ENCODE results near the gene CYP27A1.
"Not testable (repeated sequence)": the region's sequence is repeated elsewhere in the genome, so short reads cannot be mapped to it uniquely, and the experiment has no call there.

Gene CYP27A1

DNA sequence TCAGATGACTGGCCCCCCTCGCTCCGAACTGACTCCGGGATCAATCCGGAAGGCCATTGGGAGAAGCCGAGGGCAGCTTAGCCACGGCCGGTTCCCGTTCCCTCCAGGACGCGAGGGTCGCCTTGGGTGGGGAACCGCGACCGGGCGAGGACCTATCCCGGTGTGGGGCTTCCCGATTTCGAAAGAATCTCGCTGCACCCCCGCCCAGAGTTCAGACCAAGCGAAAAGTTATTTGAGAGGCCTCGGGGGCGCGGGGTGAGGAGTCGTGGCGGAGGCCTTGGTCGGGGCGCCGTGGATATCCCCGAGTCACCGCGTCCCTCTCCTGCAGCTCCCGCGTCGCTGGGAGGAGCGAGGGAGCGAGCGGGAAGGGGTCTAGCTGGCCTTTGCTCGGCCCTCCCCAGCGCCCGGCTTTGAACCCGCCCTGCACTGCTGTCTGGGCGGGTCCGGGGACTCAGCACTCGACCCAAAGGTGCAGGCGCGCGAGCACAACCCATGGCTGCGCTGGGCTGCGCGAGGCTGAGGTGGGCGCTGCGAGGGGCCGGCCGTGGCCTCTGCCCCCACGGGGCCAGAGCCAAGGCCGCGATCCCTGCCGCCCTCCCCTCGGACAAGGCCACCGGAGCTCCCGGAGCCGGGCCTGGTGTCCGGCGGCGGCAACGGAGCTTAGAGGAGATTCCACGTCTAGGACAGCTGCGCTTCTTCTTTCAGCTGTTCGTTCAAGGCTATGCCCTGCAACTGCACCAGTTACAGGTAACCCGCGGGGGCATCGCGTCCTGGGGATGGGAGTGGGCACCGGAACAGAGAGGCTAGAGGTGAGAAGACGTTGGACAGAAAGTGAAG is at the start of gene CYP27A1:
Gene CYP27A1 (plus strand): TSS at position 457 of the 837 bp plus-strand sequence. CDS start 36 bp downstream, at position 493.
- DNase-seq = no peak

DNA sequence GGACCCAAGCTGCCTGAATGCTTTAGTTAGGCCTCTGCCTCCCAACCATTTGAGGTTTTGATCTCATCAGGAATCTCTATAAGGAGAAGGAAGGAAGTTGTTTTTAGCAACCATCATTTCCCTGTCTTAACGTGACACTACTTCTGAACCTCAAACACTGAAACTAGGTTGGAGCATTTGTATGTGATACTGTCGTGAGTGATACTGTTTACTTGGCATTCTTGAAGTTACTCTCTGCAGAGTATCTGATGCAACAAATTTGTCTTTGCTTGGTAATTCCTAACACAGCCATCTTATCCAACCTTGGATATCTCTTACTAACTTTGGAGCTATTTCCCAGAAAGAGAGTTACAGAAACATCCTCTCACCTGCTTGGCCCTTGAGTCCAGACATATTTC is 49.2 kb upstream of the CYP27A1 start:
- no peak for DNase-seq

DNA sequence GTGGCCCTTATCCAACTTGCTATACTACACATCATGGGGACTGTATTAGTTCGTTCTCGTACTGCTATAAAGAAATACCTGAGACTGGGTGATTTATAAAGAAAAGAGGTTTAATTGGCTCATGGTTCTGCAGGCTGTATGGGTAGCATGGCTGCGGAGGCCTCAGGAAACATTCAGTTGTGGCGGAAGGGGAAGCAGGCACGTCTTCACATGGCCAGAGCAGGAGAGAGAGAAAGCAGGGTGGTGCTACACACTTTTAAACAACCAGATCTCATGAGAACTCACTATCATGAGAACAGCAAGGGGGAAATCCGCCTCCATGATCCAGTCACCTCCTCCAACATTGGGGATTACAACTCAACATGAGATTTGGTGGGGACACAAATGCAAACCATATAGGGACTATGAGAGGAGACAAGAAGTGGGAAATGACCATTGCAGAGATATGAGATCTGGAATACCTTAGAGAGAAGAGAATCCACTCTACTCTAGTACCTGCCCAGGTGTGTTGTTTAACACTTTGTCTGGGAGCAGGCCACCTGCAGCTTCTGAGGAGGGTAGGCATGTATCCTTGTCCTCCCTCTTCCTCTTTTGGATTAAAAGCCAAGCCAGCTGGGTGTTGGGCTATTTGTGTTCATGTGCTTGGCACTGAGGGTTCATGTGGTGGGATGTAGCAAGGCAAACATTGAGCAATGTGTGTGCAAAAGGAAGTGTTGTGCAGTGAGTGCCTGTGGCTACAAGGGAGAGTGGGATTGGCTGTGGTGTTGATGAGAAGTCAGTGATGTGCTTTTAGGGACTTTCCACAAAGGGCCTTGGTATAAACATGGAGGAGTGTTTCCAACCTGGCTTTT is 48.6 kb upstream of the CYP27A1 start:
- no peak for DNase-seq

DNA sequence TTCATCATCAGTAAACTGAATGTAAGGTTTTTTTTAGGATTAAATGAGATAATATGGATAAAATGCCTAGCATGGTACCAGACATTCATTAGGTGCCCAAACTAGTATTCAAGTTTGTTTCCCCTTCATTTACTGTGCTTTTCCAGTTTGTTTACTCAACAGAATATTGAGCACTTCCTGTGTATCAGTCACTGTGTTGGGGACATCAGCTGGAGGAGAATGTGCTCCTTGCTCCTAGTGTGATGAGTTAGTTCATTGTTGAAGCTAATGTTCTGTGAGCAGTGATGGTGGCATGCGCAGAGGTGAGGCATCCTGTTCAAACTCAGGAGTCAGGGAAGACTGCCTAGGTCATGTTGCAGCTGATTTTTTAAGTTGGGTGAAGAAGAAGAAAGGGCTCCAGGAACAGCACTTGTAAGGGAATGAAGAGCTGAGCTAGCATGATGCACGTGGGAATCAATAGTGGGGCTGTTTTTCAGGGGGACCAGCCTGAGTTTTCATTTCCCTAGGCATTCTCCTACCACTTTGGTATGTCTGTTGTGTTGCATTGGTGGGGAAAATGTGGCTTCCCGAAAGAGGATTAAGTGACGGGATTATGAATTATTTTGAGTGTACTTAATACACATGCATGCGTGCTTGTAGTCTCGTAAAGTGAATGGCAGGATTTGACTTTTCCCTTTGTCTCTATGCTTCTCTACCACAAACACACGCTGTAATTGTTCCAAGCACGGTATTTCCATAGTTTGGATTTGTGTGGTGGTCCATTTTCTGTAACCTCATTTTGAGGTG is 47.6 kb upstream of the CYP27A1 start:
- DNase-seq = no peak

DNA sequence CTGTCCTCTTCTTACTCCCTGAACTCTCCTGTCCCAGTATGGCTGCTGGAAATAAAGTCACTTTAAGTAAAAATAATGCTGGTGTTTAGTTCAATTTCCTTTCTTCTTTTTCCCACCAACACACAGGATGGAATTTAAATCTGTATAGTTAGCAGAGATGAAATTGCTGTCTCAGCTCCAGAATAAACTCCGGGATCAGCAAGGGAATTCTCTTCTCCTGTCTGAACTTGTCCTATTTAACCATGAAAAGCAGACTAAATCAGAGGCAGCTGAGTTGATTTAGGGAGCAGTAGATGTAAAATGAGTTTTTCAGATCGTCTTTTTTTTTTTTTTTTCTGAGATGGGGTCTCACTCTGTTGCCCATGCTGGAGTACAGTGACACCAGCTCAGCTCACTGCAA is 45.4 kb upstream of the CYP27A1 start:
- no peak for DNase-seq

DNA sequence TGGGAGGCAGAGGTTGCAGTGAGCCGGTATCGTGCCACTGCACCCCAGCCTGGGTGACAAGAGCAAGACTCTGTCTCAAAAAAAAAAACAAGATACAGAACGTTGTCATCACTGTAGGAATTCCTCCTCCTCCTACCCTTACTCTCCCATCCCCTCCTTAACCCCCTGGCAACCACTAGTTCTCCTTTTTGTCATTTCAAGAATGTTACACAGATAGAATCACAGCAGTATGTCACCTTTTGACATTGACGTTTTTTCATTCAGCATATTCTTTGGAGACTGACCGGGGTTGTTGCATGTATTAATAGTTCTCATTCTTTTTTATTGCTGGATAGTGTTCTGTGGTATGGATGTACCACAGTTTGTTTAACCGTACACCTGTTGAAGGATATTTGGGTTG is 38.9 kb upstream of the CYP27A1 start:
- DNase-seq = no peak

DNA sequence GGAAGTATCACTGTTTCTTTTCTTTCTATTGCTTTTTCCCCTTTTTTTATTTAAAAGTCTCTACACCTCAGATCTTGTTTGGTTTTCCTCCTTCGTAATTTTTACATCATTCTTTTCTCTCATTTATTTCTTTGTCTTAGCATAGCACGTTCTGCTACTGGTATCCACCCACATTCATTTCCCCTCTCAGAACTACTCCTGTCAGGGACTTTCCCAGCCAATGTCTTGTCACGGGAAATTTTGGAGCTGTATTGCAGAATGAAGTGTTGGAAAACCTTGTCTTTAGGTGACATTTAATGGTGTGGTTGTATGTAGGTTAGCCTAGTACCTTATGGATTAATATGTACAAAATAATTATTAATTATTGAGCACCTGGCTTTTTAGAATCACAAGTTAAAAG is 37.3 kb upstream of the CYP27A1 start:
- DNase-seq = no peak

DNA sequence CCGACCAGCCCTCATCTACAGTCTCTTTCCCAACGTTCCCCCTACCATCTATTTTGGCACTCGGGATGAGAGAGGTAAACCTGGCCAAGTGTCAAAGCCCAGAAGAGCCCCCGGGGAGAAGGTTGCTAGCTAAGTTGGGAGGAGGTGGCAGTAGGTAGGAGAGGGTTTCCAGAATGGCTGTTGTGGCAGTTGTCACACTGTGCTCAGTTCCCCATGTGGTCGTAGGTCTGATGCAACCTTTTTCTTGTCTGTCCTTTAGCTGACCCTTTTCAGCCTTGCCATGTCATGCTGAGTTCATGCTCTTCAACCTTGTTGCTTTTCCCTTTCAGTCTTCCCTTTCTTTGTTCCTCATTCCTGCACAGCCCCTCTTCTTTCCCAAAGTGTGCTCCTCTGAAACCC is 36.8 kb upstream of the CYP27A1 start:
- DNase-seq = no peak

DNA sequence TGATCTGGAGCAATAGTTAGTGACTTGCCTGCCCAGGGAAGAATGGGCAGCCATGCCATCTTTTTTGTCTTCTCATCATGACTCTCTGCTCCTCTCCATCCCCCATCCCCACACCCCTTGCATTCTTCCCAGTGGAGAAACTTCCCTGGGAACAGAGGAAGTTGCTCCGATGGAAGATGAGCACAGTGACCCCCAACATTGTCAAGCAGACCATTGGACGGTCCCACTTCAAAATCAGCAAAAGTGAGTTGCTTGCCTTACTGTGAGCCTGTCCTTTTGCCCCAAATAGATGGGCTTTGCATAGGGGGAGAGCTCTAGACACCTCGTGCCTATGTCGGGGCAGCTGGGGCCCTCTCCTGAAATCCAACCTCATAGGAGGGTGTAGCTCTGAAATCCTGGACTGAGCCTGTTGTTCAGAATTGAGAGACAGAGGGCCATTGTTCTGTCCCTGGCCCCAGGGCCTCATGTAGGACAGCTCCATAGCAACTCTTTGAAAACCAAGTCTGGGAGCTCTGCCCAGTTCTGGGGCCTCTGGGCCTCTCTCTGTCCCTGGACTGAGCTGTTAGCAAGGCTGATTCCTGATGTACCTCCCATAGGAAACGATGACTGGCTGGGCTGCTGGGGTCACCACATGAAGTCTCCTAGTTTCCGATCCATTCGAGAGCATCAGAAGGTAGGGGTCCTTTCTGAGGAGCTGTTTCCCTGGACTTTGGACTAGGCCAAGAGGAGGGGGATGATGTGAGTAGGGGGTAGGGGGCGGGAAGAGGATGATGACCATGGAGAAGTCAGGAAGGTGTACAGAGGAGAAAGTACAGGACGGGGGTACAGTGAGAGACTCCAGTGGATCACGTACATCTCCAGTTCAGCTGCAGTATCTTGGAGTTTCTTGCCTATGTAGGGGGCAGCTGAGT is 36.1 kb upstream of the CYP27A1 start:
- no peak for DNase-seq

DNA sequence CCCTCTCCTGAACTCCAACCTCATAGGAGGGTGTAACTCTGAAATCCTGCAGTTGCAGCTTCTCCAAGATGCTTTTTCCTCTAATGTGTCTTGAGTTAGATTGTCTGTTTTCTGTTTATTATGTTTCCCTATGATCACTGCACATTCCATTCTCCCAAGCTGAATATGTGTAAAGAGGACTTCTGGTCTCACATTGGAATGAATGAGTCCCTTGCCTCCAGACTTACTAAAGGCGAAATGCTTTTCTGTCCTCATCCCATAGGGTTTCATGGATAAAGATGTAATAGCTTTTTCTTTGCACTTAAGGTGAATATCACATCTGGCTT is 35.5 kb upstream of the CYP27A1 start:
- DNase-seq = no peak

DNA sequence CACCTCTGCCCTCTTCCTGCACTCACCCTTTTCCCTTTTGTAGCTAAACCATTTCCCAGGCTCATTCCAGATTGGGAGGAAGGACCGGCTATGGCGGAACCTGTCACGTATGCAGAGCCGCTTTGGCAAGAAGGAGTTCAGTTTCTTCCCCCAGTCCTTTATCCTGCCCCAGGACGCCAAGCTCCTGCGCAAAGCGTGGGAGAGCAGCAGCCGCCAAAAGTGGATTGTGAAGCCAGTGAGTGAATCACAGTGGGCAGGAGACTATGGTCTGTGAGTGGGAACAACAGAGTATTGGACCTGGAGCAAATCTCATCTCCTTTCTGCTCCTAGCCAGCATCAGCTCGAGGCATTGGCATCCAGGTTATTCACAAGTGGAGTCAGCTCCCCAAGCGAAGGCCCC is 35.0 kb upstream of the CYP27A1 start:
- no peak for DNase-seq

DNA sequence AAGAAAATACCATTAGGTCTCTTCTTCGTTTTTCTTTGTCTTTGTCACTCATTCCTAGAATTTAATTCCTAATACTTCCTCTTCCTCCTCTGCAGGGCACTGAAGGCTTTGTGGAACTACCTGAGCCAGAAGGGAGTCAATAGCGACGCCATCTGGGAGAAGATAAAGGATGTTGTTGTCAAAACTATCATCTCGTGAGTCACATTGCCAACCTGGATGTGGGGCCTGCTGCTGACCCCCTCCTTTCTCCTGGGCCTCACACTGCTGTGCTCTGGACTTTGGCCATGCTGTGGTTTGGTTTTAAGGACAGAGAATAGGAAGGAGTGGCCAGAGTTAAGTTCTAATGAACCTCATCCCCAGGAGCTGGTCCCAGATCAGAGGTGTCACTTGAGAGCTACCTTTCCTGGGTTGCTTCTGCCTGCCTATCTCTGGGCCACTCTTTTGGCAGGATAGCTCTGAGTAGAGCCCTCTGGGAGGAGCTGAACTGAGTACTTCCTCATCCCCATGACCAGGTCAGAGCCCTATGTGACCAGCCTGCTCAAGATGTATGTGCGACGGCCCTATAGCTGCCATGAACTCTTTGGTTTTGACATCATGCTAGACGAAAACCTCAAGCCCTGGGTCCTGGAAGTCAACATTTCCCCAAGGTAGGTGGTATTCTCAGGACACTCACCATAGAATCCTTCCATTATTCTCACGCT is 33.1 kb upstream of the CYP27A1 start:
- no peak for DNase-seq

DNA sequence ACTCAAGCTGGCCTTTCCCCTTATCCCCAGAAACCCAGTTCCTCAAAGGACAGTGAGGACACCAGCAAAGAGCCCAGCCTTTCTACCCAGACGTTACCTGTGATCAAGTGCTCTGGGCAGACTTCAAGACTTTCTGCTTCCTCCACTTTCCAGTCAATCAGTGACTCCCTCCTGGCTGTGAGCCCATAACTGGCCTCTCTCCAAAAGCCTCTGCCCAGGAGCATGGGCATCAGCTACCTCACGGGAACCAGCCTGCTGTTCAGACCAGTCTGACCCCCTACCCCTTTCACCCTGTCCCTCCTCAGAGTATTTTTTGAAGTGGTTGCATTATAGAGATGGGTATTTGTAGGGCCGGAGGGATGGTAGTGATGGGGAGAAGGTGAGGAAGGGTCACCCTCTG is 27.7 kb upstream of the CYP27A1 start:
- no peak for DNase-seq

DNA sequence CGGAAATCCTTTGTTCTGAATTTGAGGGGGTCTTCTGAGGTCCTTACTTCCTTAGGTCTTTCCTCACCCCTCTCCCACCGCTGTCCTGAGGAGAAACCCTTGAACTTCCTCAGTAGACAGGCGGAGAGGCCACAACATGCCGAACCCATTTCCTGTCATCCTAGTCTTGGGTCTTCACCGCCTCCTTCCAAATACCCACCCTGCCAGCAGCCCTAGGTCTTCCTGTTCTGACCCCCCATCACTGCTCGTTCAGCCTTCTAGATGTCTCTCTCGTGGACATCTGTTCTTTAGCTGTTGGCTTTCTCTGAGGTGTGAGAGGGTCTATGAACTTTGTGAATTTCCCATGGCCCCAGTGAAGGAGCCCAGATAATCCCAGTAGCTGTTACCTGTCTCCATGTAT is 27.2 kb upstream of the CYP27A1 start:
- no peak for DNase-seq

DNA sequence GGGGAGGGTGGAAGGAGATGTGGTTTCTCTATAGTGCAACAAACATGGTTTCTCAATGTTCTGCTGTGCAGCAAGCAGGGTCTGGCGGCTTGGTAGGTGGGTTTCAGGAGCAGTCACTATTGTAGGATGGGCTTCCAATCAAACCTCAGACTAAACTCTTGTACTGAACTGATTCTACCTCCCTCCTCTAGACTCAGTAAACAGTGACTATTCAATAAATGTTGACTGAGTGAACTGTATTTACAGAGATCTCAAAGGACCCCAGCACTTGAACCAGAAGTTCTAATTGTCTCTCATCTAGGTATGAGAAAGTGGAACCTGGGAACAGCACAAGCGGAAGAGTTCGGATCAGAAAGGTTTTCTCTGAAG is 26.8 kb upstream of the CYP27A1 start:
- no peak for DNase-seq

DNA sequence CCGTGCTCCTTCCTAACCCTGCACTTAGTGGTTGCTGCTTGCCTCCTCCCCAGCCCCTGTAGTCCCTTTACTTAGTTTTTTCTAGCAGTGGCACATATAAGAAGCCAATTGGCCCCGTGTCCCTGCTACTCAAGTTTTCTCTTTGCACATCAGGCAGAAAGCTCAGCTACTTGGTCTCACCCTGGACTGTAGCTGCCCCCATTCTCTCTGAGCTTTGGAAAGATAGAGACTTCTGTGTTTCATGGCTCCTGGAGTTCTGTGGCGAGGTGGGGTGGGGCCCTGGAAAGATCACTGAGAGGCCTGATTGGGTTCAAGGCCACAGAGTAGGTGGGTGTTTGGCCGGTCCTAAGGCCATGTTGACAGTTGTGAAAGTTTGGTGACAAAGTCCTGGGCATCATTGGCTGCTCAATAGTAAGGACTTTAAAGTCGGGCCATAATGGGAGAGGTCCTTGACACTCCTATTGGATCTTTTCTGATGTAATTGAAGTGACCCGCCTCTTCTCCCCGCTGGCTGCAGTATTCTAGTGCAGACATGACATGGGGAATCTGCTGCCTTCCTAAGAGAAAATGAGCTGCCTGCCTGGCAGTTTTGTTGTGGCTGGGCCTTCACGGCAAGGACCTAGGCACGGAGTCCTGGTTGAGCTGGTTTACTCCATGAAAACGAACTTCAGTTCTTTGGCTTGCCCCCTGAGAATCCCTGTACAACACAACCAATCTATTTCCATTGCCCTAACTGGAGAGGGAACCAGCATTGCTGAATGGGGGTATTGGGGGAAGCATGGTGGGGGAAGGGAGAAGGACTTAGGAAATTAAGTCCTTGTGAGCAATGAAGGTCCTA is 26.2 kb upstream of the CYP27A1 start:
- no peak for DNase-seq

DNA sequence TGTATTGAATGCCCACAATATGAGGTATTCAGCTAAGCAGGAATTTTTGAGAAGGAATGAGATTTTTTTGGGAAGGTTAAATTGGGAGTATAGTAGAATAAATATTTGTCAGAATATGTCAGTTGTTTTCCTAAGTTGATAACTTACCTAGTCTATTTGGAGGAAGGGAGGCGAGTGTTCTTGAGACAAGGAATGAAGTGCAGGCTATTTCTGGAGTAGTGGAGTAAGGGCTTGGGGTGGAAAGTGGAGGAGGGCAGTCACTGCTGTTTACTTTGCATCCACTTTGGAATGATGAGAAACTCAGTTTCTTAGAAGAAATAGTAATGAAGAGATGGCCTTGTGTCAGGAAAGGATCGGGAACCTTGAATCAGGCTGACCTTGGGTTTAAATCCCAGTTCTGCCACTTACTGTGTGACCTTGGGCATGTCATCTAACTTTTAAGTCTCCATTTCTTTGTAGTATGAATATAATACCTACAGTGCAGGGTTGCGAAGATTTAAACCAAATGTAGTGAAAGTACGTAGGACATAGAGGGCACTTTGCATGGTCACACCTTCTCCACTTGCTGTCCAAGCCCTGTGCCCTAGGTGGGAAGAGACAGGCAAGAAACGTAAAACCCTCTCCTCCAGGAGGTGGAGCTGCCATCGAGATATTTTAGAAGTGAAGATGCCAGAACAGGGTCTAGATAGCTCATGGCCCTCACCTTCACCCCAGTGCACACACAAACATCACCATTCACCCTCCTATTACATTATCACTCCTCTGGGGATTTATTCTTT is 25.2 kb upstream of the CYP27A1 start:
- no peak for DNase-seq

DNA sequence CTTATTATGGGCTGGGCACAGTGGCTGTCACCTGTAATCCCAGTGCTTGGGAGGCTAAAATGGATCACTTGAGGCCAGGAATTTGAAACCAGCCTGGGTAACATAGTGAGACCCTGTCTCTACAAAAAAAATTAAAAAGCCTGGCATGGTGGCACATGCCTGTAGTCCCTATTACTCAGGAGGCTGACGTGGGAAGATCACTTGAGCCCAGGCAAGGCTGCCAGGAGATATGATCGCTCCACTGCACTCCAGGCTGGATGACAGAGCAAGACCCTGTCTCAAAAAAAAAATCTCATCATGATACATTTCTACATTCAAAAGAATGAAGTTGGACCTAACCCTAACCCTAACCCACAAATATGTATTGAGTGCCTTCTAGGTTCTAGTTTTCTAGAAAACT is 20.2 kb upstream of the CYP27A1 start:
- DNase-seq = no peak

DNA sequence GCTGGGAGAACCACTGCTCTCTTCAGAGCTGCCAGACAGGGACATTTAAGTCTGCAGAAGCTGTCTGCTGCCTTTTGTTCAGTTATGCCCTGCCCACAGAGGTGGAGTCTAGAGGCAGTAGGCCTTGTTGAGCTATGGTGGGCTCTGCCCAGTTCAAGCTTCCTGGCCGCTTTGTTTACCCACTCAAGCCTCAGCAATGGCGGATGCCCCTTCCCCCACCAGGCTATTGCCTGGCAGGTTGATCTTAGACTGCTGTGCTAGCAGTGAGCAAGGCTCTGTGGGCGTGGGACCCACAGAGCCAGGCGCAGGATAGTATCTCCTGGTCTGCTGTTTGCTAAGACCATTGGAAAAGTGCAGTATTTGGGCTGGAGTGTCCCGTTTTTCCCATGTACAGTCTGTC is 9.2 kb upstream of the CYP27A1 start:
- not testable (repeated sequence) for DNase-seq

DNA sequence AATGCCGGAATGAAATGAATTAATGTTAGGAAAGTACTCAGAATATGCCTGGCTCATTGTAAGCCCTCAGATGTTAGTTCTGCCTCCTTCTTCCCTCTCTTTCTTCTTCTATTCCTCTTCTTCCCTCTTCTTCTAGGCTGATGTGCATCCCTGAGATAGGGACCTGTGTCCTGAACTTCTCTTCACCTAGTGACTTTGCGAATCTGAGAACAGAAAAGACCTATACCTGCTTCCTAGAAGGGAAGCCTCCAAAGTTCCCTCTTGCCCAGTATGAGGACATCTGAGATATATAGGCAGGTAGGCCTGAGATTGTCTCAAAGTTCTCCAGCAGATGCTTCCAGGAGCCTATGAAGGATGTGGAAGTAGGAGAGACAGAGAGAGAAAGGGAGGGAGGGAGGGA is 8.1 kb upstream of the CYP27A1 start:
- DNase-seq = no peak
